ENCODE results near the gene IRX3.
A peak's percentile ranks its signal among the peaks of the same experiment; 100 is the strongest.
"Not testable (repeated sequence)": the region's sequence is repeated elsewhere in the genome, so short reads cannot be mapped to it uniquely, and the experiment has no call there.

The IRX3 gene

DNA sequence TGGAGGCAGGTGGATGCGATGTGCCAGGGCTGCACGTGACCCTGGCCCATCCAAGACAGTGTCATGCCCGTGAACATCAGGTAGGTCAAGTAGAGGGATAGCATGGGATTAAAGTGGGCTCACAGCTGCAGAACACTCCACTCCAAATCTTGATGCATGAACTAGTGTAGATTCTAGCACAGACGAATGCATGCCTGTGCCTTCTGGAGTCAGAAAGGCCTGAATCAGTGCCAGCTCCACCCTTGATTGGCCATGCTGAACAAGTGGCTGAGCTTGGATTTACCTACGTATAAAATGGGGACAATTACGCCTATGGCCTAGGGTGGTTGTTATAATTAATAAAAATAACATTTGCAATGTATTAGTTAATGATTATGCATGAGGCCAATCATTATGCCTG is 10.6 kb downstream of the IRX3 start:
- DNase-seq (ENCODE audit: low spot score): no peak

GRCh38 chr16:54273566-54273965 is 13.0 kb downstream of the IRX3 start:
- DNase-seq (ENCODE audit: low spot score): no peak

DNA sequence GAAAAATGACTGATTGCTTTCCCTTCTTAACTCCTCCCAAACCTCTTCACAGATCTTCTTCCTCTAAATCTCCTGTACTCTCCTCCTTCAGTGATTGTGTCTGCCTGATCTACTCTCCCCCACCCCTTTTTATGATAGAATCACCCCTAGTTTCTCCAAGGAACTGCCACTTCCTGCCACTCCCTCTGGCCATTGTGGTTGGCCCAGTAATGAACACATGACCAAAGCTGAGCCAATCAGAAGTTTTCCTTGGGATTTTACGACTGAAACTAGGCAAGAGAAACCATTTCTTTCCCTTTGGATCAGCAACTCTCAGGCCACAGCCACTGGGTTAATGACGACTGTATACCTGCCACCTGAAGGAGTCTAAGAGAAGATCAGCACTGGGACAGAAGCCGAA is 15.9 kb downstream of the IRX3 start:
- DNase-seq (ENCODE audit: low spot score): no peak

DNA sequence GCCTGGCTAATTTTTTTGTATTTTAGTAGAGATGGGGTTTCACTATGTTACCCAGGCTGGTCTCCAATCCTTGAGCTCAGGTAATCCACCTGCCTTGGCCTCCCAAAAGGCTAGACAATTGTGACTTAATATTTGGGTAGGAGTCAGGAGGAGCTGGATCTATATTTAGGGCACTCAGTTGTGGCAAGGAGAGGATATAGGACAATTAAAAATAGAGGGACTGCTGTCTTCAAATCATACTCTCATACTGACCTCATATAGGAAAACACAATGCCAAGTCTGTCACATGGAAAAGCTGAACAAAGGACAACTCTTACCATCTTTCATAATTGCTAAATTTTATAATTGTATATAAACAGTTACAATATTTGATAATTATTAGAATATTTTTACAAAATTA is 17.1 kb downstream of the IRX3 start:
- DNase-seq (ENCODE audit: low spot score): no peak

- no peak for DNase-seq (ENCODE audit: low spot score)
Measured at GRCh38 chr16:54268766-54269165, 17.8 kb downstream of the IRX3 start.

DNA sequence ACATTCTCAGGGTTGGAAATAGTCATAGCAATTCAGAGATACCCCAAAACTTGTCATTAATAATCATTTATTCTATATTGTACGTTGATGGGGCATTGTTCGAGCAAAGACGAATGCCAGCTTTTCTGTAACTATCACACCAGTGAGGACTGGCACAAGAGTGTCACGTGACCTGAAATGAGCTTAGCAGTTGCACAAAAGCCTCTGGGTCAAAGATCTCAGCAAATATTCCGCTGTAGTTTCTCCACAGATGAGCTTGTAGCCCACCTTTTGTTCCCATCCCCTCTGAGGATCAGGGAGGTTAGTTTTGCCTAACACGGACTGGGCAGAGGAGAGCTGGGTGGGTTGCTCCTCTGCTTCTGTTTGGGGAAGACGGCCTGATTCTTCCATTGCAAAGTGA is 18.2 kb downstream of the IRX3 start:
- DNase-seq (ENCODE audit: low spot score): no peak

GRCh38 chr16:54266363-54266955 is 20.1 kb downstream of the IRX3 start:
- DNase-seq (ENCODE audit: low spot score): no peak

- no peak for DNase-seq (ENCODE audit: low spot score)
Measured at GRCh38 chr16:54265575-54266107, 20.9 kb downstream of the IRX3 start.

- no peak for DNase-seq (ENCODE audit: low spot score)
Measured at GRCh38 chr16:54253118-54253517, 33.5 kb downstream of the IRX3 start.

- no peak for DNase-seq (ENCODE audit: low spot score)
Measured at GRCh38 chr16:54248863-54249710, 37.5 kb downstream of the IRX3 start.

DNA sequence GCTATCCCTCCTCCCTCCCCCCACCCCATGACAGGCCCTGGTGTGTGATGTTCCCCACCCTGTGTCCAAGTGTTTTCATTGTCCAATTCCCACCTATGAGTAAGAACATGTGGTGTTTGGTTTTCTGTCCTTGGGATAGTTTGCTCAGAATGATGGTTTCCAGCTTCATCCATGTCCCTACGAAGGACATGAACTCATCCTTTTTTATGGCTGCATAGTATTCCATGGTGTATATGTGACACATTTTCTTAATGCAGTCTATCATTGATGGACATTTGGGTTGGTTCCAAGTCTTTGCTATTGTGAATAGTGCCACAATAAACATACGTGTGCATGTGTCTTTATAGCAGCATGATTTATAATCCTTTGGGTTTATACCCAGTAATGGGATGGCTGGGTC is 38.9 kb downstream of the IRX3 start:
- DNase-seq (ENCODE audit: low spot score): not testable (repeated sequence)

- DNase-seq (ENCODE audit: low spot score): no peak
Measured at GRCh38 chr16:54246454-54246821, 40.1 kb downstream of the IRX3 start.

DNA sequence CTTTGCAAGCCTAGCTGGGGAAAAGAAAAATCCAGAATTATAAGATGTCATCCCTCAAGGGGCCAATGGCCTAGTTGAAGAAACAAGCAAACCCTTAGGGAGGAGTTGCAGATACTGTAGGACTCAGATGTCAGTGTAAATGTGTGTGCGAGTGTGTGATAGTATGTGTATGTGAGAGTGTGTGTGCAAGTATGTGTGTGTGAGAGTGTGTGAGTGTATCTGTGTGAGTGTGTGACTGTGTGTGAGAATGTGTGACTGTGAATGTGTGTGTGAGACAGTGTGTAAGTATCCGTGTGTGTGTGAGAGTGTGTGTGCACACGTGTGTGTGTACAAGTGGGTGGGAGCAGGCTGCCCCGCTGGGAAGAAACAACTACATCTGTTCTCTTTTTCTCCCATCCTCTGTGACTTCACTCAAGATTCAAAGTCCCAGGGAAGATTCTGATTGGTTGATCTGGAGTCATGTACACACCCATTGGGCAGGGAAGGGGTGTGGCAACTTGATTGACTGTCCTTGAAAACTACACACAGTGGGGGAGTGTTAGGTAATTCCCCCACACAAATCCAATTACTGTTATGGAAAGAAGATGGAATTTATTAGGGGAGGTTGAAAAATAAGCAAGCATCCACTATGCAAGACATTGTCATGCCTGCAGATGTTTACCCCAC is 40.7 kb downstream of the IRX3 start:
- DNase-seq (ENCODE audit: low spot score): no peak

DNA sequence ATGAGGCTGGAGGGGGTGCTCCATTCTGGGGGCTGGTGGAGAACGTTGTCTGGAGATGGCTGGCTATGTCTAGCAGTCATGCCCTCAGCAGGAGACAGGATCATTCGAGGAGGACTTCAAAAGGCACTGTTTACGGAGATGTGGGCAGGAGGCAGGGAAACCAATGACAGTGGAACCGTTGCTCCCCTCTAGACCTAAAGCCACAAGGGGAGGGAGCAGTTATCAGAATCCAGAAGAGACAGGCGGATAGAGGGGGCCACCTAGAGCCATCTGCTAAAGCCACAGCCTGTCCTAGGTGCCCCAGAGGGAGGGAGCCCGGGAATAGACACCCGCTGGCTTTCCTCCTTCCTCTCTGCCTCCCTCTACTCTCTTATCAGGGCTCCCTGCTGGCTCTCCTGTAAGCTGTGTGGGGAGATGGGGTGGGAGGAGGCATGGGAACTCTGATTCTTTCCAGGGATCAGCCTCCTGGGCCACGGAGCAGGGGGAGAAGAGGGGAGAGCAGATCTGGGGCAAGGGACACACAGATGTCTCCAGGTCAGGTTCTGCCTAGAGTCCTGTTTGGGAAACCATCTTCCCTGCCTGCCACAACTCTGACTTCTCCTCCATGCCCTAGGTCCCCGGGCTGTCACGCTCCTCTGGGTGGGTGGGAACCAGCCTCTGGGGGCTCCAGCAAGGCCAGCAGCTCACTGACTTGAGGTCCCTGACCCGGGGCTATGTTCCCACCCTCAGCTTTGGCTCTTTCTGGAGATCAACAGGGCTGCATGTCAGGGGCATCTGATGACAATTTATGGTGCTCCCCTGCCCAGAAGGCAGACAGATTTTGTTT is 42.3 kb downstream of the IRX3 start:
- no peak for DNase-seq (ENCODE audit: low spot score)

- no peak for DNase-seq (ENCODE audit: low spot score)
Measured at GRCh38 chr16:54243202-54243601, 43.4 kb downstream of the IRX3 start.

- no peak for DNase-seq (ENCODE audit: low spot score)
Measured at GRCh38 chr16:54242199-54242598, 44.4 kb downstream of the IRX3 start.

- no peak for DNase-seq (ENCODE audit: low spot score)
Measured at GRCh38 chr16:54241525-54241924, 45.1 kb downstream of the IRX3 start.

DNA sequence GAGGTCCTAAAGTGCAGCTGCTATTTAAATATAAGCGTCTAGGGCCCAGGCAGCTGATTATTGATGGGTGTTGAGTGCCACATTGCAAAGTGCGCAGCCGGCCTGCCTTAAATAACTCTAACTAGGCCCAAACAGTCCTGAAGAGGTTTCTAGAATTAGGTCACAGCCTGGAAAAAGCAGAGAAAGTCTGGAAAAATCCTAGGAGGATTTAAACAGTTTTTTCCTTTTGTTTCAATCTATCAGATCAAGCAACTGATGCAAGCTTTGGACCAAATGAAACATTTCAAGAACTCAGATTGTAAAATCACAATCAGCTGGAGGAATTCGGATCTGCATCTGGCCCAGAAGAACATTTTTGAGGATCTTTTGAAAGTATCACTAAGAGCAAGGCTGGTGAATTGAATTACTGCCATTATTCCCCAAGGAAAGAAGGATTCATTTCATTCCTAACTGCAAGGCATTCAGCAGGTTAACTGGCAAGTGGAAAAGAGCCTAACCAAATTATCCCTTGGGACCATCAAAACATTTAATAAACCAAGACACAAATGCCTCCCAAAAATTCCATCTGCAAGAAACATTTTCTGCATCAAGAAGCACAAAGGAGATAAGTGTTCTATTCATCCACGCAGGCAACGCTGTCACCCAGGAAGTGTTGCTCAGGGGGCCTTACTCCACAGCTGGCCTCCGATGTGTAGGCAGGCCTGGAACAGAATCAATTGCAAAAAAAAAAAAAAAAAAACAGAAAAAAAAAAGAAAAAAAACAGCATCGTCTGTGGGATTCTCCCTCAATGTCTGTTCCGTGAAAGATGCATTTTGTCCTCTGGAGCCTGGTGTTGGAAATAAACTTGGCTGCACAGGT is 46.1 kb downstream of the IRX3 start:
- peak; percentile 51 for DNase-seq (ENCODE audit: low spot score)

DNA sequence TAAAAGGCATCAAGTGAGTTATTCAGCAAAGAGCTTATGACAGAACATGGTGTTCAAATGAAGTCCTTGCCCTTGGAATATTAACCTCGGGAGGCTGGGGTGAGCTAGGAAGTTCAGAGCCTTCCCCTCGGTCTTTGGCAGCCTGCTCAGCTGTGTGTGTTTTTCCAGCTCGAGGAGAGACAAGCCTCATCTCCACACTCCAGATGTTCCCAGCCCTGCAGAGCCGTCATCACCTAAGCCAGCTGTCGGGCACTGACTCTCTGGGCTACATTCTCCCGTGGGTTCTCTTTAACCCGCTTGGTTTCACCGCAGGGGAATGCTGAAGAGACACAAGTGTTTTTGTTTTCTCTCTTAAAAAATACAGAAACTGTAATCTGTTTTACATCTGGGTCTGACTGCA is 47.1 kb downstream of the IRX3 start:
- DNase-seq (ENCODE audit: low spot score): no peak

DNA sequence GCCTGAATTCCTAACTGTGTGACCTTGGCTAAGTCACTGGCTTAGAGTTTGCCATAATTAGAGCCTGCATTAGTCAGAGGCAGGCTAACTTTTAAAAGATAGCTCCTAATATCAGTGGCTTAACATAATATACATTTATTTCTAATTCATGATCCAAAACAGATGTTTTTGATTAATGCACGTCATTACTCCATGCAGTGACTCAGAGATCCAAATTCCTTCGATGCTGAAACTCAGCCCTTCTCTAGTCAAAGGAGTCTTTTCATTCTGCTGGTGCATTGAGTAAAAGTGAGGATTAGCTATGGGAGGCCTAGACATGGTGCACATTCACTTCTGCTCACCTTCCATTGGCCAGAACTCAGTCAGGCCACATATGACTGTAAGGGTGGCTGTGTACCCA is 49.8 kb downstream of the IRX3 start:
- peak; percentile 32 for DNase-seq (ENCODE audit: low spot score)

- DNase-seq (ENCODE audit: low spot score): no peak
Measured at GRCh38 chr16:54233615-54234014, 53.0 kb downstream of the IRX3 start.

Data from COLO829 (cell line).